HG03575 (cell line): ENCODE results near the gene NBAS.
A peak's percentile ranks its signal among the peaks of the same experiment; 100 is the strongest.

Experiments used
- ATAC-seq: cut with Tn5 transposase; IDR thresholded peaks from one replicate; pipeline ENCODE4 v1.9.1; 2021; ENCODE audit not compliant: unreplicated experiment, insufficient number of reproducible peaks, low FRiP score; ENCODE audit errors: extremely low read depth

NBAS gene

GRCh38 chr2:15145046-15145817 lies 415.9 kb downstream of the NBAS start:
- ATAC-seq = no peak

- peak; percentile 100 for ATAC-seq
These were observed 419.0 kb downstream of the NBAS start for GRCh38 chr2:15142069-15142689.

GRCh38 chr2:15141211-15141610 lies 419.9 kb downstream of the NBAS start:
- no peak for ATAC-seq

GRCh38 chr2:15136639-15137038 lies 424.5 kb downstream of the NBAS start:
- no peak for ATAC-seq

GRCh38 chr2:15134957-15135356 lies 426.2 kb downstream of the NBAS start:
- ATAC-seq = no peak

GRCh38 chr2:15133461-15133860 lies 427.7 kb downstream of the NBAS start:
- no peak for ATAC-seq

- no peak for ATAC-seq
These were observed 432.3 kb downstream of the NBAS start for GRCh38 chr2:15128846-15129245.

GRCh38 chr2:15127876-15128275 lies 433.3 kb downstream of the NBAS start:
- no peak for ATAC-seq

- ATAC-seq = no peak
These were observed 433.8 kb downstream of the NBAS start for GRCh38 chr2:15127301-15127700.

- no peak for ATAC-seq
These were observed 434.8 kb downstream of the NBAS start for GRCh38 chr2:15126373-15126772.

- ATAC-seq = no peak
These were observed 438.2 kb downstream of the NBAS start for GRCh38 chr2:15122915-15123314.

GRCh38 chr2:15120631-15121030 lies 440.5 kb downstream of the NBAS start:
- no peak for ATAC-seq

GRCh38 chr2:15119722-15120175 lies 441.4 kb downstream of the NBAS start:
- no peak for ATAC-seq

GRCh38 chr2:15117409-15118050 lies 443.6 kb downstream of the NBAS start:
- ATAC-seq = no peak
